Measurements from ENCODE around the gene RASAL1.

The RASAL1 gene

GRCh38 chr12:113056631-113057488, 78.7 kb downstream of the RASAL1 start, which contains the start of gene DTX1:
TSS of gene DTX1 (plus strand) at chr12:113056730. CDS start at chr12:113058193, 1,463 bp downstream.
- peak; percentile 49 for DNase-seq

GRCh38 chr12:113056381-113056630, 79.3 kb downstream of the RASAL1 start:
- DNase-seq = no peak

GRCh38 chr12:113055594-113056380, 79.8 kb downstream of the RASAL1 start:
- DNase-seq = no peak

- no peak for DNase-seq
Observed at GRCh38 chr12:113054948-113055486, 80.5 kb downstream of the RASAL1 start.

- DNase-seq = no peak
Observed at GRCh38 chr12:113052326-113052725, 83.2 kb downstream of the RASAL1 start.

- DNase-seq = no peak
Observed at GRCh38 chr12:113051759-113052158, 83.8 kb downstream of the RASAL1 start.

GRCh38 chr12:113050795-113051194, 84.8 kb downstream of the RASAL1 start:
- no peak for DNase-seq

- no peak for DNase-seq
Observed at GRCh38 chr12:113049976-113050742, 85.4 kb downstream of the RASAL1 start.
